Mesendoderm (in vitro differentiated cells): ENCODE results near the gene SUGT1.
"Not testable (repeated sequence)": the region's sequence is repeated elsewhere in the genome, so short reads cannot be mapped to it uniquely, and the experiment has no call there.

Source experiments
- DNase-seq: peaks from one replicate; pipeline ENCODE4 v3.0.0; 2013
- H2AK5ac ChIP-seq: 2 replicates; pipeline ENCODE4 v1.6.1; 2013; ENCODE audit warnings: low read length, inconsistent platforms
- H2BK120ac ChIP-seq: 2 replicates; pipeline ENCODE4 v1.6.1; 2013; ENCODE audit warnings: low read depth, mild to moderate bottlenecking, low read length, moderate library complexity, mixed read lengths
- H2BK15ac ChIP-seq: replicated peaks from 2 replicates; pipeline ENCODE4 v1.6.1; 2013; ENCODE audit warnings: low read depth, mild to moderate bottlenecking, moderate library complexity
- H2BK5ac ChIP-seq: 2 replicates; pipeline ENCODE4 v1.6.1; 2013; ENCODE audit warnings: low read length, inconsistent platforms
- H3K18ac ChIP-seq: 2 replicates; pipeline ENCODE4 v1.6.1; 2013; ENCODE audit warnings: mild to moderate bottlenecking, low read length, mixed read lengths
- H3K23ac ChIP-seq: one replicate; pipeline ENCODE4 v1.6.1; 2013; ENCODE audit warnings: low read length
- H3K27ac ChIP-seq: 2 replicates; pipeline ENCODE4 v1.5.1; 2013; ENCODE audit warnings: low read depth, mild to moderate bottlenecking, inconsistent platforms, low read length, moderate library complexity
- H3K27me3 ChIP-seq: 2 replicates; pipeline ENCODE4 v1.6.1; 2013; ENCODE audit warnings: low read length, control low read depth, mild to moderate bottlenecking, inconsistent platforms; ENCODE audit not compliant: insufficient read depth, poor library complexity
- H3K36me3 ChIP-seq: 2 replicates; pipeline ENCODE4 v1.6.1; 2013; ENCODE audit warnings: low read length, inconsistent platforms; ENCODE audit not compliant: control insufficient read depth, insufficient read depth
- H3K4ac ChIP-seq: one replicate; pipeline ENCODE4 v1.6.1; 2013; ENCODE audit warnings: low read depth, mild to moderate bottlenecking, low read length, moderate library complexity
- H3K4me1 ChIP-seq: 2 replicates; pipeline ENCODE4 v1.6.1; 2013; ENCODE audit warnings: low read depth, low read length, inconsistent platforms; ENCODE audit not compliant: control insufficient read depth
- H3K4me2 ChIP-seq: 2 replicates; pipeline ENCODE4 v1.6.1; 2013; ENCODE audit warnings: low read length
- H3K4me3 ChIP-seq: 2 replicates; pipeline ENCODE4 v1.5.1; 2013; ENCODE audit warnings: mild to moderate bottlenecking, low read length
- H3K56ac ChIP-seq: one replicate; pipeline ENCODE4 v1.6.1; 2013; ENCODE audit warnings: low read length
- H3K79me1 ChIP-seq: 2 replicates; pipeline ENCODE4 v1.6.1; 2013; ENCODE audit warnings: low read length, inconsistent platforms
- H3K79me2 ChIP-seq: 2 replicates; pipeline ENCODE4 v1.6.1; 2013; ENCODE audit warnings: mild to moderate bottlenecking, low read length; ENCODE audit not compliant: control insufficient read depth, insufficient read depth
- H3K9ac ChIP-seq: 2 replicates; pipeline ENCODE4 v1.6.1; 2013; ENCODE audit warnings: low read length, inconsistent platforms
- H4K5ac ChIP-seq: one replicate; pipeline ENCODE4 v1.6.1; 2013; ENCODE audit warnings: low read length
- H4K8ac ChIP-seq: one replicate; pipeline ENCODE4 v1.6.1; 2013; ENCODE audit warnings: low read depth, mild to moderate bottlenecking, control low read depth, low read length, moderate library complexity
- WGBS: extraction: QIAGEN DNeasy Blood & Tissue Kit; methylation state at CpG from one replicate; pipeline ENCODE4 v1.1.7; 2013; ENCODE audit warnings: low lambda C conversion rate, missing lambda C conversion rate; ENCODE audit not compliant: insufficient coverage; ENCODE audit errors: extremely low coverage; 5-methylcytosine and 5-hydroxymethylcytosine counted together

The SUGT1 gene

DNA sequence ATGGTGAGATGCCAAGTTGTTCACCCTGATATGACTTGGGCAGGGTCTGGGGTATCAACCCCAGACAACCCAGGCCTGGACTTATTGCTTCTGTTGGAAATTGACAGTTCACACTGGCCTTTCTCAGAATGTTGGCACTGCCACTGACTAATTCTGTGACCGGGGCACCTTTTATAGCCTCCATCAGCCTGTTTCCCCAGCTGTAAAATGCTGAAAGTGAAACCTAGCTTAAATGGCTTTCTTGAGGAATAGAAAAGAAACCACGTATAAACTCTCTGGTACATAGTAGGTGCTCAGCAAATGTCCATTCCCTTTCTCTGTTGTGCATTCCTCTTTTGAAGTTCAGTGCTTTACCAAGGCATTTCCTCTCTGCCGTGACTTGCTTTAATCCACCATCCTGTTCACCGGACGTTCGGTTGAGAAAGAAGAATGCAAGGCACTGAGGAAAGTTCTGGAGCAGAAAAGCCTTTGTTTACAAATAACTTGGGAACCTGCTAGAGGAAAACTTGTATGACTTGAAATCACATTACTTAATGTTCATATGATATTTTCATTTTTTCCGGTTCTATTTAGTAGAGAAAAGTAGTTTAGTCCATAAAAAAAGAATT, 21.4 kb upstream of the SUGT1 start:
- not testable (repeated sequence) for H3K27ac ChIP-seq, H3K18ac ChIP-seq, DNase-seq, H2BK120ac ChIP-seq, H3K4me2 ChIP-seq, H4K8ac ChIP-seq, H3K79me1 ChIP-seq, H2AK5ac ChIP-seq, H3K79me2 ChIP-seq, H3K27me3 ChIP-seq, H2BK15ac ChIP-seq, H3K4me3 ChIP-seq, H3K56ac ChIP-seq, H4K5ac ChIP-seq, H3K4me1 ChIP-seq, H3K4ac ChIP-seq, H3K36me3 ChIP-seq, H3K9ac ChIP-seq, H3K23ac ChIP-seq, H2BK5ac ChIP-seq
- WGBS = no CpG with 5 or more reads among the region's 7 CpGs

DNA sequence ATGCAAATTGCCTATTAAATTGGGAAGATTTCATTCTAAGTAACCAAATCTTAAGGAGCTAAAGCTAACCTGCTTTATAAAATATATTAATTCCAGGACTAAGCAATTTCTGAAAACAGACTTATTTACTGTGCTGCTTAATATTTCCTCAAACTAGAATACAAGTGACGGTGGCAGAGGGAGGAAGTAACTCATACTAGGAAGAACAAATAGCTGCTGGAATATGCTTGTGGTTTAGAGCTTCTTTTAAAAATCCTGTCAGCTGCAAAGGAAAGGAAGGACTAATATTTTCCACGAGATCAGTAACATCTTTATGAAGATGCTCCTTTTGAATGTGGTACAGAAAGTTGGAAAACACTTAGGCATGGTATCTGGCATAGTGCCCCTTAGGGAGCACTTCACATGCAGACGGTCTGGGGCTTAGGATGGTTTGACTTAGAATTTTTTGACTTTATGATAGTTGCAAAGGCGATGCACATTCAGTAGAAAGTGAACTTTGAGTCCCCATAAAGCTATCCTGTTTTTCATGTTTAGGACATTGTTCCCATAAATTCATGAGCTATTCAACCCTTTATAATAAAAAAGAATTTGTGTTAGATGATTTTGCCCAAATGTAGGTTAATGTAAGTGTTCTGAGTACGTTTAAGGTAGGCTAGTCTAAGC, 13.8 kb upstream of the SUGT1 start:
- DNase-seq = no peak
- H4K8ac ChIP-seq = no peak overlapping the region
- H3K79me2 ChIP-seq = no peaks in the 10 kb centered on the region
- H3K4me2 ChIP-seq = no peak overlapping the region
- no peak overlapping the region for H2BK5ac ChIP-seq
- H3K4me1 ChIP-seq = no peaks in the 10 kb centered on the region
- no peaks in the 10 kb centered on the region for H3K79me1 ChIP-seq
- no peak overlapping the region for H3K56ac ChIP-seq
- H2AK5ac ChIP-seq = no peak overlapping the region
- no peak overlapping the region for H3K4ac ChIP-seq
- WGBS = no CpG with 5 or more reads among the region's 5 CpGs
- H3K18ac ChIP-seq = no peak overlapping the region
- no peak overlapping the region for H2BK120ac ChIP-seq
- H3K23ac ChIP-seq = no peak overlapping the region
- no peak overlapping the region for H4K5ac ChIP-seq
- H3K36me3 ChIP-seq = no peaks in the 10 kb centered on the region
- no peak overlapping the region for H3K9ac ChIP-seq
- no peak overlapping the region for H3K4me3 ChIP-seq
- H2BK15ac ChIP-seq = no peak overlapping the region
- no peaks in the 10 kb centered on the region for H3K27me3 ChIP-seq
- H3K27ac ChIP-seq = no peak overlapping the region

DNA sequence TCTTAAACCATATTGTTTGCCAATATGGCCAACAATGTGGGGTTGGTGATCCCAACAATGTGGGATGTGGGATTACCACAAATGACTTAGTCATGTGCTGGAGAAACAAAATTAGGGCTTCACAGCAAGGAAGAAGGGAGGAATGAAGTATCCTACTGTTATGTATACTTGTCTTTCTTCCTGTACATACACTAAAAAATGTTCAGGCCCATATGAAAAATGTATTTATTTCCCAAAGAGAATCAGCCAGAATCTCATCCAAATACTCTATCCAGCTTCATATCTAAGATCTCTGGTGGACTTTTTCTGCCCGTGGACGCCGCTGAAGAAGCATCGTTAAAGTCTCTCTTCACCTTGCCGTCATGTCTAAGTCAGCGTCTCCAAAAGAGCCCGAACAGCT, 10.5 kb upstream of the SUGT1 start, which contains the start of gene HNRNPA1L2:
Gene HNRNPA1L2 (plus strand): TSS at position 301 of the 400 bp plus-strand sequence. CDS start 62 bp downstream, at position 363.
- Histone ChIP-seq H3K79me1 (no peaks in the 10 kb centered on the region), H3K79me2 (no peaks in the 10 kb centered on the region), H4K5ac (no peak within 1 kb of the TSS), H4K8ac (no peak within 1 kb of the TSS), H3K9ac (no peak within 1 kb of the TSS), H2BK15ac (no peak within 1 kb of the TSS), H3K27ac (no peak within 1 kb of the TSS), H3K4me3 (no peak within 1 kb of the TSS), H2BK120ac (no peak within 1 kb of the TSS), H3K4ac (no peak within 1 kb of the TSS), H3K18ac (no peak within 1 kb of the TSS), H3K23ac (no peak within 1 kb of the TSS), H3K36me3 (no peaks in the 10 kb centered on the region), H3K56ac (no peak within 1 kb of the TSS), H2BK5ac (no peak within 1 kb of the TSS), H3K4me1 (no peaks in the 10 kb centered on the region), H2AK5ac (no peak within 1 kb of the TSS), H3K27me3 (no peaks in the 10 kb centered on the region), H3K4me2 (no peak within 1 kb of the TSS)
- WGBS = no CpG with 5 or more reads among the region's 7 CpGs
- no peak for DNase-seq

DNA sequence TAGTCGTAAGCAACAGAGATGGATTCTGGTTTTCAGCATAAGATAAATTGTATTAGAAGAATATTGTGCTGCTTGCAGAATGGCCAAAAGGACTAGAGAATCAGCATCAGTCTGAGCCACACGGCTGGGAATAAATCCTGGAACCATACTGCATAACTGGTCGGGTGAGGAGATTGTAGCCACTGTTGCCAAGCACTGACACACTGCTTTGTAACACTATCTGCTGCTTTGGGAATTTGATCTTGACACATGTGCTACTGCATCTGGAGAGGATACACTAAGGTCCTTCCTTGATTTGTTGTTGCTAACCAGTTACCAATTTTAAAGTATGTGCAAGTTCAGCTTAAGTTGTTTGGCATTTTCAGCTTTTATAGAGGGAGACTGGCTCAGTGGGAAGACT, 8.5 kb upstream of the SUGT1 start:
- H3K36me3 ChIP-seq = no peaks in the 10 kb centered on the region
- no CpG with 5 or more reads among the region's 3 CpGs for WGBS
- no peaks in the 10 kb centered on the region for H3K4me1 ChIP-seq
- no peaks in the 10 kb centered on the region for H3K79me1 ChIP-seq
- DNase-seq = no peak
- no peak overlapping the region for H3K4me3 ChIP-seq
- H3K4ac ChIP-seq = no peak overlapping the region
- H2BK5ac ChIP-seq = no peak overlapping the region
- H3K18ac ChIP-seq = no peak overlapping the region
- H2BK15ac ChIP-seq = no peak overlapping the region
- H3K79me2 ChIP-seq = no peaks in the 10 kb centered on the region
- no peak overlapping the region for H4K5ac ChIP-seq
- H3K9ac ChIP-seq = no peak overlapping the region
- H3K27ac ChIP-seq = no peak overlapping the region
- H4K8ac ChIP-seq = no peak overlapping the region
- no peak overlapping the region for H3K4me2 ChIP-seq
- no peaks in the 10 kb centered on the region for H3K27me3 ChIP-seq
- no peak overlapping the region for H3K23ac ChIP-seq
- no peak overlapping the region for H3K56ac ChIP-seq
- no peak overlapping the region for H2BK120ac ChIP-seq
- H2AK5ac ChIP-seq = no peak overlapping the region

DNA sequence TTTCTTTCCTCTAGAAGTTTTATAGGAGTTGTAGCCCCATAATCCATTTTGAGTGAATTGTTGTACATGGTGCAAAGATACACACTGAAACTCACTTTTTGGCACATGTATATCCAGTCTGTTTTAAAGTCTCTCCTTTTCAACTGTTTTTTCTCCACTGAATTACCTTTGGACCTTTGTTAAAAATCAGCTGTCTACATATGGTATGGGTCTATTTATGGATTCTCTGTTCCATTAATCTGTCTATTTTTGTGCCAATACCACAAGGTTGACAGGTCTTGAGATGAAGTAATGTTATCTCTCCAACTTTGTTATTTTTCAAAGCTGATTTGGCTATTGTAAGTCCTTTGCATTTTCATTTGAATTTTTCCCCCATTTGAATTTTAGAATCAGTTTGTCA, 5.7 kb upstream of the SUGT1 start:
- no peak for DNase-seq
- no peak overlapping the region for H2AK5ac ChIP-seq
- no peak overlapping the region for H2BK15ac ChIP-seq
- peaks cover 2% of the 10 kb centered on the region for H3K36me3 ChIP-seq
- no peak overlapping the region for H3K4me3 ChIP-seq
- H3K27ac ChIP-seq = no peak overlapping the region
- peaks cover 7% of the 10 kb centered on the region for H3K79me2 ChIP-seq
- H2BK120ac ChIP-seq = no peak overlapping the region
- no peak overlapping the region for H4K5ac ChIP-seq
- no peak overlapping the region for H3K18ac ChIP-seq
- no peak overlapping the region for H4K8ac ChIP-seq
- H3K79me1 ChIP-seq = peaks cover 3% of the 10 kb centered on the region
- no peak overlapping the region for H3K4ac ChIP-seq
- H2BK5ac ChIP-seq = no peak overlapping the region
- no peaks in the 10 kb centered on the region for H3K4me1 ChIP-seq
- no peak overlapping the region for H3K9ac ChIP-seq
- H3K4me2 ChIP-seq = no peak overlapping the region
- H3K56ac ChIP-seq = no peak overlapping the region
- H3K27me3 ChIP-seq = no peaks in the 10 kb centered on the region
- no peak overlapping the region for H3K23ac ChIP-seq

DNA sequence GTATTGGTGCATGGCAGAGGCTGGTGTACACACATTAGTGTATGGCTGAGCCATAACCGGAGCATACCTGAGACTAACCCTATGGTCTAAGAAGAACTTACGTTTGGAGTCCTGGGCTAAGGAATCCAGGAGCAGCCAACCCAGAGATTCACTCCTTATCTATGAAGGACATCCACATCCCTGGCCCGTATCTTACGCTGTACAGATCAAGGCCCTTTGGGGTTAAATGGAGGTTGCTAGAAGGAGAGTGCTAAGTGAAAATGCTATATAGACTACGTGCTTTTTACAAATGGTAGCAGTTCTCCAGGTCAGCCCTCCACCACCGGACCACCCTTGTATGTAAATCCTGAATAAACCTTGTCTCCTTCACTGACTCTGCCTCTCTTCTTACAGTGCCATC, 1.9 kb upstream of the SUGT1 start:
- WGBS = no CpG with 5 or more reads among the region's 6 CpGs
- no peak for DNase-seq

More for the DNA sequence above, 1.9 kb upstream of the SUGT1 start:
- peaks cover 32% of the 10 kb centered on the region for H3K79me2 ChIP-seq
- no peak overlapping the region for H3K18ac ChIP-seq
- no peak overlapping the region for H2BK15ac ChIP-seq
- H4K8ac ChIP-seq = no peak overlapping the region
- H3K27me3 ChIP-seq = no peaks in the 10 kb centered on the region
- H3K4ac ChIP-seq = peak overlapping the region; percentile 55
- H4K5ac ChIP-seq = no peak overlapping the region
- H3K36me3 ChIP-seq = peaks cover 2% of the 10 kb centered on the region
- no peak overlapping the region for H3K27ac ChIP-seq
- no peak overlapping the region for H2AK5ac ChIP-seq
- peak overlapping the region; percentile 13 for H3K4me2 ChIP-seq
- H3K4me1 ChIP-seq = no peaks in the 10 kb centered on the region
- no peak overlapping the region for H2BK120ac ChIP-seq
- no peak overlapping the region for H2BK5ac ChIP-seq
- H3K56ac ChIP-seq = peak overlapping the region; percentile 1
- peaks cover 8% of the 10 kb centered on the region for H3K79me1 ChIP-seq
- H3K9ac ChIP-seq = peak overlapping the region; percentile 0
- no peak overlapping the region for H3K23ac ChIP-seq
- H3K4me3 ChIP-seq = no peak overlapping the region
